Measurements from ENCODE around the gene SLC39A11. TPM values are rescaled to one million over a fixed set of nuclear protein-coding genes. Genes with fewer than 3 reads are reported as not detected.

SLC39A11 gene
- total RNA-seq, 1 experiment from 2014 or later = 15.2 TPM

GRCh38 chr17:72631949-72632684 is 460.4 kb downstream of the SLC39A11 start:
- Histone ChIP-seq H3K23ac (ENCODE audit: insufficient read length, low read depth, low read length) (no peak overlapping the region), H2BK120ac (ENCODE audit: low read depth, low read length, poor library complexity, severe bottlenecking) (no peak overlapping the region), H3K14ac (ENCODE audit: insufficient read depth, low read length) (no peak overlapping the region), H3K4ac (ENCODE audit: low read depth, low read length) (no peak overlapping the region), H2BK5ac (ENCODE audit: insufficient read length, low read length) (no peak overlapping the region), H3K56ac (ENCODE audit: insufficient read length, low read depth, low read length) (no peak overlapping the region), H3K27me3 (ENCODE audit: insufficient read depth, low read length) (no peaks in the 10 kb centered on the region), H4K5ac (ENCODE audit: insufficient read length, low read depth, low read length) (no peak overlapping the region), H3K9ac (ENCODE audit: extremely low read depth, insufficient read length, low read length) (no peak overlapping the region), H3K4me1 (ENCODE audit: insufficient read depth, low read length) (no peaks in the 10 kb centered on the region), H3K79me2 (ENCODE audit: insufficient read depth, low read length) (no peaks in the 10 kb centered on the region), H2BK15ac (ENCODE audit: low read depth, low read length) (no peak overlapping the region), H2AFZ (ENCODE audit: low read length) (no peak overlapping the region), H3K18ac (ENCODE audit: insufficient read length, low read depth, low read length) (no peak overlapping the region), H3T11ph (ENCODE audit: low read length) (no peak overlapping the region), H3K23me2 (ENCODE audit: insufficient read length, low read depth, low read length, poor library complexity, severe bottlenecking) (no peaks in the 10 kb centered on the region), H3K79me1 (ENCODE audit: insufficient read depth, low read depth, low read length, poor library complexity, severe bottlenecking) (no peaks in the 10 kb centered on the region), H3K9me3 (ENCODE audit: control insufficient read depth, low read depth, low read length) (no peaks in the 10 kb centered on the region), H2AK5ac (ENCODE audit: insufficient read length, low read length) (no peak overlapping the region), H3K27ac (ENCODE audit: insufficient read length, low read depth, low read length) (no peak overlapping the region), H4K20me1 (ENCODE audit: control insufficient read depth, insufficient read depth, insufficient read length) (no peaks in the 10 kb centered on the region), H2BK12ac (ENCODE audit: insufficient read length, low read depth, low read length) (no peak overlapping the region), H4K8ac (replicated peaks; ENCODE audit: insufficient read length, low read depth, low read length) (no peak overlapping the region), H3K4me2 (ENCODE audit: insufficient read depth, insufficient read length, low read length) (no peak overlapping the region), H2BK20ac (ENCODE audit: low read depth, low read length, poor library complexity, severe bottlenecking) (no peak overlapping the region), H4K91ac (ENCODE audit: insufficient read length, low read depth, low read length) (no peak overlapping the region)
- Mint-ChIP-seq H3K9me3 (no peaks in the 10 kb centered on the region), H3K27me3 (ENCODE audit: low read depth) (peaks cover 12% of the 10 kb centered on the region), H3K27ac (no peak overlapping the region), H3K4me3 (no peak overlapping the region), H3K36me3 (ENCODE audit: insufficient read depth in 1 of 3, low read depth in 3 of 3) (no peaks in the 10 kb centered on the region), H3K4me1 (peaks cover 2 to 6% of the 10 kb centered on the region in 2 experiments; a peak in 1 of 4 replicates)
- WGBS (ENCODE audit: extremely low coverage, insufficient read length, low lambda C conversion rate) = no CpG with 5 or more reads among the region's 22 CpGs
- no peak for DNase-seq
- no peak for TF ChIP-seq CTCF (conservative IDR thresholded peaks at IDR 0.05)
